ENCODE measurements around the gene CTIF. TPM values are rescaled to one million over a fixed set of nuclear protein-coding genes. Genes with fewer than 3 reads are reported as not detected.

Gene CTIF
- total RNA-seq, 1 donor, result 86.4 TPM

- no peak overlapping the region for H3K4me3 ChIP-seq (ENCODE audit: low read depth, low read length)
- DNase-seq (ENCODE audit: low read depth), result no peak
- no peak for TF ChIP-seq CTCF (IDR thresholded peaks at IDR 0.05; ENCODE audit: insufficient read depth, low read depth, low read length)
These were observed 19.4 kb downstream of the CTIF start for GRCh38 chr18:48558248-48558647.

GRCh38 chr18:48560491-48560890 lies 21.7 kb downstream of the CTIF start:
- TF ChIP-seq CTCF (IDR thresholded peaks at IDR 0.05; ENCODE audit: insufficient read depth, low read depth, low read length), result no peak
- H3K4me3 ChIP-seq (ENCODE audit: low read depth, low read length), result no peak overlapping the region
- DNase-seq (ENCODE audit: low read depth), result no peak

GRCh38 chr18:48562075-48562474 lies 23.2 kb downstream of the CTIF start:
- no peak for TF ChIP-seq CTCF (IDR thresholded peaks at IDR 0.05; ENCODE audit: insufficient read depth, low read depth, low read length)
- no peak overlapping the region for H3K4me3 ChIP-seq (ENCODE audit: low read depth, low read length)

GRCh38 chr18:48563027-48563426 lies 24.2 kb downstream of the CTIF start:
- no peak for TF ChIP-seq CTCF (IDR thresholded peaks at IDR 0.05; ENCODE audit: insufficient read depth, low read depth, low read length)
- H3K4me3 ChIP-seq (ENCODE audit: low read depth, low read length), result no peak overlapping the region
- peak; percentile 84 for DNase-seq (ENCODE audit: low read depth)

More at GRCh38 chr18:48562075-48562474, 23.2 kb downstream of the CTIF start:
- DNase-seq (ENCODE audit: low read depth), result peak; percentile 37

- no peak overlapping the region for H3K4me3 ChIP-seq (ENCODE audit: low read depth, low read length)
- DNase-seq (ENCODE audit: low read depth), result no peak
- TF ChIP-seq CTCF (IDR thresholded peaks at IDR 0.05; ENCODE audit: insufficient read depth, low read depth, low read length), result no peak
These were observed 25.3 kb downstream of the CTIF start for GRCh38 chr18:48564139-48564538.

- no peak for DNase-seq (ENCODE audit: low read depth)
- no peak overlapping the region for H3K4me3 ChIP-seq (ENCODE audit: low read depth, low read length)
- no peak for TF ChIP-seq CTCF (IDR thresholded peaks at IDR 0.05; ENCODE audit: insufficient read depth, low read depth, low read length)
These were observed 26.3 kb downstream of the CTIF start for GRCh38 chr18:48565105-48565504.

GRCh38 chr18:48566589-48566988 lies 27.8 kb downstream of the CTIF start:
- TF ChIP-seq CTCF (IDR thresholded peaks at IDR 0.05; ENCODE audit: insufficient read depth, low read depth, low read length), result no peak
- no peak overlapping the region for H3K4me3 ChIP-seq (ENCODE audit: low read depth, low read length)
- DNase-seq (ENCODE audit: low read depth), result no peak

Measured in fibroblast of villous mesenchyme (primary cell).